ENCODE data around the gene LHFPL5.

Gene LHFPL5

GRCh38 chr6:35857853-35858252 is 52.7 kb downstream of the LHFPL5 start:
- no peak for DNase-seq

- DNase-seq = no peak
These were observed 54.2 kb downstream of the LHFPL5 start for GRCh38 chr6:35859367-35859766.
